Measurements from ENCODE around the gene TFAP2A.

TFAP2A gene

GRCh38 chr6:10458287-10458686 lies 43.4 kb upstream of the TFAP2A start:
- ChIA-PET POLR2A (no interaction called here), CTCF (no interaction called here)
- no peak for TF ChIP-seq CTCF (IDR thresholded peaks at IDR 0.05; ENCODE audit: insufficient read depth, low read length, missing control alignments)
- H3K4me3 ChIP-seq (ENCODE audit: low read depth, low read length): no peak overlapping the region
- no peak for DNase-seq (ENCODE audit: low read depth, low spot score)

- CTCF ChIA-PET: interaction anchor here (0.9 to 1.0 kb wide), 2 partner anchors 12 to 18 kb away, joined by 3 read pairs; no protein-coding TSS in a partner anchor
- POLR2A ChIA-PET: no interaction called here
- no peak for TF ChIP-seq CTCF (IDR thresholded peaks at IDR 0.05; ENCODE audit: insufficient read depth, low read length, missing control alignments)
- H3K4me3 ChIP-seq (ENCODE audit: low read depth, low read length): no peak overlapping the region
- DNase-seq (ENCODE audit: low read depth, low spot score): no peak
Measured at GRCh38 chr6:10453596-10453995, 38.7 kb upstream of the TFAP2A start.

GRCh38 chr6:10451828-10452509 lies 37.1 kb upstream of the TFAP2A start:
- ChIA-PET CTCF (no interaction called here), POLR2A (no interaction called here)
- DNase-seq (ENCODE audit: low read depth, low spot score): peak; percentile 34
- H3K4me3 ChIP-seq (ENCODE audit: low read depth, low read length): no peak overlapping the region
- TF ChIP-seq CTCF (IDR thresholded peaks at IDR 0.05; ENCODE audit: insufficient read depth, low read length, missing control alignments): no peak

GRCh38 chr6:10451394-10451793 lies 36.5 kb upstream of the TFAP2A start:
- TF ChIP-seq CTCF (IDR thresholded peaks at IDR 0.05; ENCODE audit: insufficient read depth, low read length, missing control alignments): no peak
- ChIA-PET POLR2A (no interaction called here), CTCF (interaction anchor here (1.2 kb wide), 1 partner anchor 27 kb away, joined by 4 read pairs; no protein-coding TSS in a partner anchor)
- no peak for DNase-seq (ENCODE audit: low read depth, low spot score)
- H3K4me3 ChIP-seq (ENCODE audit: low read depth, low read length): no peak overlapping the region

- no peak overlapping the region for H3K4me3 ChIP-seq (ENCODE audit: low read depth, low read length)
- TF ChIP-seq CTCF (IDR thresholded peaks at IDR 0.05; ENCODE audit: insufficient read depth, low read length, missing control alignments): no peak
- CTCF ChIA-PET: interaction anchor here (1.1 to 1.2 kb wide), 3 partner anchors 12 to 17 kb away, joined by 3 to 5 read pairs (median 3); no protein-coding TSS in a partner anchor
- no peak for DNase-seq (ENCODE audit: low read depth, low spot score)
- POLR2A ChIA-PET: no interaction called here
Measured at GRCh38 chr6:10449751-10450150, 34.9 kb upstream of the TFAP2A start.

GRCh38 chr6:10448096-10448495 lies 33.2 kb upstream of the TFAP2A start:
- POLR2A ChIA-PET: no interaction called here
- no peak for DNase-seq (ENCODE audit: low read depth, low spot score)
- CTCF ChIA-PET: no interaction called here
- TF ChIP-seq CTCF (IDR thresholded peaks at IDR 0.05; ENCODE audit: insufficient read depth, low read length, missing control alignments): no peak
- H3K4me3 ChIP-seq (ENCODE audit: low read depth, low read length): no peak overlapping the region
